Ishikawa (cell line): ENCODE data around the gene R3HDM1.

Experiments
- CEBPB ChIP-seq: IDR thresholded peaks from 2 replicates; pipeline ENCODE4 v1.6.1; 2012
- CREB1 ChIP-seq: IDR thresholded peaks from 2 replicates; pipeline ENCODE4 v1.6.1; 2012; ENCODE audit warnings: low read depth
- EGR1 ChIP-seq: IDR thresholded peaks from 2 replicates; pipeline ENCODE4 v1.6.1; 2012
- EP300 ChIP-seq: IDR thresholded peaks from 2 replicates; pipeline ENCODE4 v1.6.1; 2012; ENCODE audit warnings: borderline replicate concordance
- FOXM1 ChIP-seq: IDR thresholded peaks from 2 replicates; pipeline ENCODE4 v1.6.1; 2012; ENCODE audit warnings: low read depth, borderline replicate concordance
- NFIC ChIP-seq: IDR thresholded peaks from 2 replicates; pipeline ENCODE4 v1.6.1; 2012
- RAD21 ChIP-seq: IDR thresholded peaks from 2 replicates; pipeline ENCODE4 v1.6.1; 2012; ENCODE audit warnings: low read depth
- TAF1 ChIP-seq: IDR thresholded peaks from 2 replicates; pipeline ENCODE4 v1.6.1; 2012; ENCODE audit warnings: low read depth, mild to moderate bottlenecking
- TCF12 ChIP-seq: IDR thresholded peaks from 2 replicates; pipeline ENCODE4 v1.6.1; 2012; ENCODE audit warnings: low read depth
- TEAD4 ChIP-seq: IDR thresholded peaks from 2 replicates; pipeline ENCODE4 v1.6.1; 2012
- YY1 ChIP-seq: IDR thresholded peaks from 2 replicates; pipeline ENCODE4 v1.6.1; 2012; ENCODE audit warnings: low read depth
- ZBTB7A ChIP-seq: IDR thresholded peaks from 2 replicates; pipeline ENCODE4 v1.6.1; 2012; ENCODE audit warnings: low read depth
- TF ChIP-seq, protein P1 (sequence below): IDR thresholded peaks from 2 replicates; pipeline ENCODE4 v1.6.1; 2012
- TF ChIP-seq, protein P2 (sequence below): IDR thresholded peaks from 2 replicates; pipeline ENCODE4 v1.6.1; 2012; ENCODE audit warnings: low read depth, mild to moderate bottlenecking
- TF ChIP-seq, protein P3 (sequence below): IDR thresholded peaks from 2 replicates; pipeline ENCODE4 v1.6.1; 2012

The R3HDM1 gene

DNA sequence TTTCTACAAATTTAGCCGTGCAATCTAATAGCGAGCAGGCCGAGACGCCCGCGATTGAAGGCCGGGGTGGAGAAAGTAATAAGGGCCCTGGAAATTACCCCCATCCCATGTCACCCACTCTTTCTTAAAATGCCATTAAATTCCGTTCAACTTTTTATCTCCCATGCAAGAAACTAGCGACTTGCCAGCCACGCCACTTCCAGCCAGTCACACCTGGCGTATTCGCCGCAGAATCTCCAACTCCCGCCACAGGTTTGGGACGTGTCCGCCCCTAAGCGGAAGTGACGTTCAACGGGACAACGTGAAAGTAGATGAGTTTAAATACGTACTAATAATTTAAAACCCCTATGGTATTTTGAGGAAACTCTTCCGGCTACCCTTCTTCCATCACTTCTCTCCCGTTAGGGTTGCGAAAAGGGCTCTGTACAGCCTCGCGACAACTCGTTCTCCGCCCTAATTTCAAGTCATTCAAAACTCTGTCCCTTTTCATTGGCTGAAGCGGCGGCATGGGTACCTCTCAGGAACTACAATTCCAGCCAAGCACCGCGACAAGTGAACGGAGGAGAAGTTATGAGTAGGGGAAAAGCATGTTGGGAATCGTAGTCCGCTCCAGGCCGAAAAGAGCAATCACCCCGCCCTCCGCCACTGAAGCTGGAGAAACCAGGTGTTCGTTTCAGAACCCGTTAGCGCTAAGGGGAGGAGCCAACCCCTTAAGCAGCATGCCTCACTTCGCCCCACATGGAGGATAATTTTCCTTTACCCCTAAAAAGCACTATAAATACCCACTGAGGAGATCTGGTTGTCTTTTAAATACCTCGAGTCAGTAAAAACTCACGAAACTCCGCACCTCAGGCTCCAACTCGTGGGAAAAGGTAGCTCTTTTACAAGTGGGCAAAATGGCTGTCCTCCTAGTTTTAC is 712 bp upstream of the R3HDM1 start, which contains the start of gene ZRANB3:
Gene ZRANB3 (minus strand): TSS at position 906 of the 918 bp plus-strand sequence.
- TF ChIP-seq EGR1 (no peak), CREB1 (peak; percentile 76), ZBTB7A (no peak), NFIC (no peak), TCF12 (0 out of 2 replicates have a peak, but pooled peaks have one; percentile 11), RAD21 (no peak), TEAD4 (no peak), TAF1 (peak; percentile 59; the same call in 1 of the 2 replicates), EP300 (no peak), CEBPB (peak; percentile 69), YY1 (peak; percentile 87), FOXM1 (no peak)
- TF ChIP-seq, protein P1, sequence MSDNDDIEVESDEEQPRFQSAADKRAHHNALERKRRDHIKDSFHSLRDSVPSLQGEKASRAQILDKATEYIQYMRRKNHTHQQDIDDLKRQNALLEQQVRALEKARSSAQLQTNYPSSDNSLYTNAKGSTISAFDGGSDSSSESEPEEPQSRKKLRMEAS = peak; percentile 86
- TF ChIP-seq, protein P2, sequence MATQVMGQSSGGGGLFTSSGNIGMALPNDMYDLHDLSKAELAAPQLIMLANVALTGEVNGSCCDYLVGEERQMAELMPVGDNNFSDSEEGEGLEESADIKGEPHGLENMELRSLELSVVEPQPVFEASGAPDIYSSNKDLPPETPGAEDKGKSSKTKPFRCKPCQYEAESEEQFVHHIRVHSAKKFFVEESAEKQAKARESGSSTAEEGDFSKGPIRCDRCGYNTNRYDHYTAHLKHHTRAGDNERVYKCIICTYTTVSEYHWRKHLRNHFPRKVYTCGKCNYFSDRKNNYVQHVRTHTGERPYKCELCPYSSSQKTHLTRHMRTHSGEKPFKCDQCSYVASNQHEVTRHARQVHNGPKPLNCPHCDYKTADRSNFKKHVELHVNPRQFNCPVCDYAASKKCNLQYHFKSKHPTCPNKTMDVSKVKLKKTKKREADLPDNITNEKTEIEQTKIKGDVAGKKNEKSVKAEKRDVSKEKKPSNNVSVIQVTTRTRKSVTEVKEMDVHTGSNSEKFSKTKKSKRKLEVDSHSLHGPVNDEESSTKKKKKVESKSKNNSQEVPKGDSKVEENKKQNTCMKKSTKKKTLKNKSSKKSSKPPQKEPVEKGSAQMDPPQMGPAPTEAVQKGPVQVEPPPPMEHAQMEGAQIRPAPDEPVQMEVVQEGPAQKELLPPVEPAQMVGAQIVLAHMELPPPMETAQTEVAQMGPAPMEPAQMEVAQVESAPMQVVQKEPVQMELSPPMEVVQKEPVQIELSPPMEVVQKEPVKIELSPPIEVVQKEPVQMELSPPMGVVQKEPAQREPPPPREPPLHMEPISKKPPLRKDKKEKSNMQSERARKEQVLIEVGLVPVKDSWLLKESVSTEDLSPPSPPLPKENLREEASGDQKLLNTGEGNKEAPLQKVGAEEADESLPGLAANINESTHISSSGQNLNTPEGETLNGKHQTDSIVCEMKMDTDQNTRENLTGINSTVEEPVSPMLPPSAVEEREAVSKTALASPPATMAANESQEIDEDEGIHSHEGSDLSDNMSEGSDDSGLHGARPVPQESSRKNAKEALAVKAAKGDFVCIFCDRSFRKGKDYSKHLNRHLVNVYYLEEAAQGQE = no peak
- TF ChIP-seq, protein P3, sequence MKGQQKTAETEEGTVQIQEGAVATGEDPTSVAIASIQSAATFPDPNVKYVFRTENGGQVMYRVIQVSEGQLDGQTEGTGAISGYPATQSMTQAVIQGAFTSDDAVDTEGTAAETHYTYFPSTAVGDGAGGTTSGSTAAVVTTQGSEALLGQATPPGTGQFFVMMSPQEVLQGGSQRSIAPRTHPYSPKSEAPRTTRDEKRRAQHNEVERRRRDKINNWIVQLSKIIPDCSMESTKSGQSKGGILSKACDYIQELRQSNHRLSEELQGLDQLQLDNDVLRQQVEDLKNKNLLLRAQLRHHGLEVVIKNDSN = no peak

DNA sequence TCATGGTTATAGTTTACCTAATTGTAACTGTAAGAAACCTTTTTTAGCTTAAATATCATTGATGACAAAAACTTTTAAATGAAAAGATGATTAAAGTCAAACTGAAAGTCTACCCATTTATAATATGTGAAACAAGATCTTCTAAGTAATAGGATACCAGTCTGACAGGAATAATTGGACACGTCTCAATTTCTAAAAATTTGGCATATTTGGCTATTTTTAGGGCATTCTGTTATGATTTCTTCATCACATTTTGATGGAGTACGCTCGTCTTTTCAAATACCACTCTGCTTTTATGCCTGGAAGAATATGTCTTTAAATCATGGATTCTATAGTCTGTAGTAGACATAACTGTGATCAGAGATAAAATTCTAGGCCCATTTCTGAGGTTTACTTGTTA is 1.3 kb downstream of the R3HDM1 start:
- no peak for TF ChIP-seq EGR1
- TF ChIP-seq, protein P3 = no peak
- TF ChIP-seq ZBTB7A = no peak
- no peak for TF ChIP-seq TEAD4
- no peak for TF ChIP-seq CEBPB
- no peak for TF ChIP-seq FOXM1
- no peak for TF ChIP-seq CREB1
- TF ChIP-seq, protein P2 = no peak
- TF ChIP-seq, protein P1 = no peak
- no peak for TF ChIP-seq TAF1
- TF ChIP-seq YY1 = no peak
- TF ChIP-seq NFIC = no peak
- TF ChIP-seq TCF12 = no peak
- no peak for TF ChIP-seq RAD21
- TF ChIP-seq EP300 = no peak

DNA sequence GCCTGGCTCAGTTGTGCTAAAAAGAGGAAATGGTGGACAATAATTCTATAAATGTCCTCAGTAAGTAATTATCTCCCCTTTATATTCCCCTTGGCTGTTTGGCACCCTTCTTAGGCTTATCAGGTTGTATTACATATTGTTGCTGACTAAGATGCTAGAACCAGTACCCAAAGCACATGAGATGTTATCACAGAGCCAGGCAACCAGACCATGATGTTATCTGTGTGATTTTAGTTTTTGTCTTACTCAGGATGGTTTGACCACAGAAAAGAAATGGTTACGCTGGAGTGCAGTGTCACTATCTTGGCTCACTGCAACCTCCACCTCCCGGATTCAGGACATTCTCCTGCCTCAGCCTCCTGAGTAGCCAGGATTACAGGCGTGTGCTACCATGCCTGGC is 15.2 kb downstream of the R3HDM1 start:
- TF ChIP-seq TEAD4 (no peak), CEBPB (no peak), ZBTB7A (no peak), TAF1 (no peak), TCF12 (no peak), EGR1 (no peak), YY1 (no peak), FOXM1 (no peak), RAD21 (no peak), NFIC (no peak), CREB1 (no peak), EP300 (no peak)
- TF ChIP-seq, protein P1 = no peak
- TF ChIP-seq, protein P3 = no peak
- TF ChIP-seq, protein P2 = no peak
